Thyroid gland (tissue), 4 donors: ENCODE measurements around the gene PACSIN1. TPM values are rescaled to one million over a fixed set of nuclear protein-coding genes. Genes with fewer than 3 reads are reported as not detected.

Experiments
- DNase-seq, 2 donors: peaks; one replicate each; pipeline ENCODE4 v3.0.0-alpha.2; 2019
- H3K27ac ChIP-seq, 3 donors: fragments of 200-600 bp; sonication (generic); 1 replicate in 2 of 3; 2 replicates in 1 of 3; pipeline ENCODE4 v1.5.1; 2016 to 2019; ENCODE audit warnings: mild to moderate bottlenecking in 1 of 3, moderate library complexity in 1 of 3
- H3K27me3 ChIP-seq: fragments of 200-600 bp; sonication (generic); one replicate; pipeline ENCODE4 v1.5.1; 2019
- H3K36me3 ChIP-seq, 2 donors: fragments of 200-600 bp; sonication (generic); one replicate each; pipeline ENCODE4 v1.5.1; 2016 to 2019
- H3K4me1 ChIP-seq, 2 donors: fragments of 200-600 bp; sonication (generic); one replicate each; pipeline ENCODE4 v1.5.1; 2017 to 2019
- H3K4me3 ChIP-seq, 3 donors: fragments of 200-600 bp; sonication (generic); replicated peaks in 1 of 3; 1 replicate in 2 of 3; 2 replicates in 1 of 3; pipeline ENCODE4 v1.5.1; 2016; ENCODE audit warnings: mild to moderate bottlenecking in 1 of 3
- H3K9me3 ChIP-seq: fragments of 200-600 bp; sonication (generic); one replicate; pipeline ENCODE4 v1.5.1; 2017
- POLR2A ChIP-seq, 2 donors: fragments of 450-650 bp; IDR thresholded peaks; one replicate each; pipeline ENCODE4 v1.6.1; 2017; ENCODE audit warnings: antibody characterized with exemption in 2 of 2, mild to moderate bottlenecking in 2 of 2, moderate library complexity in 1 of 2
- WGBS, 2 donors: methylation state at CpG; one replicate each; pipeline ENCODE4 v1.1.5; 2017; 5-methylcytosine and 5-hydroxymethylcytosine counted together
- intact Hi-C: fragments of 100-400 bp; cut with DNase I; formaldehyde crosslinking; loops from one replicate; pipeline ENCODE4 v1.15.1; 2023
- total RNA-seq, 4 donors: library from RNA; depleted of rRNA; stranded (reverse); fragments of >200 nt; gene quantifications; one replicate each; pipeline ENCODE4 v1.2.3, GENCODE V29; 2016
- TF ChIP-seq, protein P1 (sequence below), 6 experiments: fragments of 200-600 bp in 3 of 6; fragments of 450-650 bp in 3 of 6; sonication (generic) in 3 of 6; IDR thresholded peaks; one replicate each; pipeline ENCODE4 v1.5.1; 2016 to 2019; ENCODE audit warnings: antibody characterized with exemption in 6 of 6, mild to moderate bottlenecking in 2 of 6, inconsistent platforms in 1 of 6, moderate library complexity in 1 of 6

The PACSIN1 gene
- total RNA-seq, 4 donors from 2014 or later: 0.11 TPM; not detected in 3

DNA sequence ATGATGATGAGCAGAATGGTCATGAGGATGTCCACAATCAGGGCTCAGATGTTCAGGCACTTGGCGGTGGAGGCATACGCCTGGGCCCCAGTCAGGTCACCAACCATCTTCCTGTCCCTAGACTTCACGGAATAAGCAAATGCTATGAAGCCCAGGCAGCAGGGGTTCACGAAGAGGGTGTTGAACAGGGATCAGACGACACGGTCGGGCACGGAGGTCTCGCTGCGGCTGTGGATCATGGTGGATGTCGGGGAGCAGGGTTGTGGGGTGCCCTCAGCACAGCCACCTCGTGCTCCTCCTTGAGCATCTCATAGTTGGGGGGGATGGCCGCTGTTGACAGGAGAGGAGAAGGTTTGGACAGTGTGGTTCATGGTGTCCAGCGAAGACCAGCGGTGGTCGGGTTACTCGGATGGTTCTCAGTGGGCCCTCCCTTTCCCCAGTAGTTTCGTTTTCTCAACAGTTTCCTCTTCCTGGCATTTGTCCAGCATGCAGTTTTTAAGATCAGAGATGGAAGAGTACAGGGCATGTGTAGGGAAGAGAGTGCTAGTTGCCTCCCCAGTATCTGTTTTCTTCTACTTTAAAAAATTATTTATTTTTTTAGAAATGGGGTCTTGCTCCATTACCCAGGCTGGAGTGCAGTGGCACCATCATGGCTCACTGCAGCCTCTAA, 110.5 kb downstream of the PACSIN1 start:
- intact Hi-C loops: no loop called here
- TF ChIP-seq, protein P1, sequence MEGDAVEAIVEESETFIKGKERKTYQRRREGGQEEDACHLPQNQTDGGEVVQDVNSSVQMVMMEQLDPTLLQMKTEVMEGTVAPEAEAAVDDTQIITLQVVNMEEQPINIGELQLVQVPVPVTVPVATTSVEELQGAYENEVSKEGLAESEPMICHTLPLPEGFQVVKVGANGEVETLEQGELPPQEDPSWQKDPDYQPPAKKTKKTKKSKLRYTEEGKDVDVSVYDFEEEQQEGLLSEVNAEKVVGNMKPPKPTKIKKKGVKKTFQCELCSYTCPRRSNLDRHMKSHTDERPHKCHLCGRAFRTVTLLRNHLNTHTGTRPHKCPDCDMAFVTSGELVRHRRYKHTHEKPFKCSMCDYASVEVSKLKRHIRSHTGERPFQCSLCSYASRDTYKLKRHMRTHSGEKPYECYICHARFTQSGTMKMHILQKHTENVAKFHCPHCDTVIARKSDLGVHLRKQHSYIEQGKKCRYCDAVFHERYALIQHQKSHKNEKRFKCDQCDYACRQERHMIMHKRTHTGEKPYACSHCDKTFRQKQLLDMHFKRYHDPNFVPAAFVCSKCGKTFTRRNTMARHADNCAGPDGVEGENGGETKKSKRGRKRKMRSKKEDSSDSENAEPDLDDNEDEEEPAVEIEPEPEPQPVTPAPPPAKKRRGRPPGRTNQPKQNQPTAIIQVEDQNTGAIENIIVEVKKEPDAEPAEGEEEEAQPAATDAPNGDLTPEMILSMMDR (IDR thresholded peaks at IDR 0.05): no peak
- TF ChIP-seq POLR2A (IDR thresholded peaks at IDR 0.05): no peak

DNA sequence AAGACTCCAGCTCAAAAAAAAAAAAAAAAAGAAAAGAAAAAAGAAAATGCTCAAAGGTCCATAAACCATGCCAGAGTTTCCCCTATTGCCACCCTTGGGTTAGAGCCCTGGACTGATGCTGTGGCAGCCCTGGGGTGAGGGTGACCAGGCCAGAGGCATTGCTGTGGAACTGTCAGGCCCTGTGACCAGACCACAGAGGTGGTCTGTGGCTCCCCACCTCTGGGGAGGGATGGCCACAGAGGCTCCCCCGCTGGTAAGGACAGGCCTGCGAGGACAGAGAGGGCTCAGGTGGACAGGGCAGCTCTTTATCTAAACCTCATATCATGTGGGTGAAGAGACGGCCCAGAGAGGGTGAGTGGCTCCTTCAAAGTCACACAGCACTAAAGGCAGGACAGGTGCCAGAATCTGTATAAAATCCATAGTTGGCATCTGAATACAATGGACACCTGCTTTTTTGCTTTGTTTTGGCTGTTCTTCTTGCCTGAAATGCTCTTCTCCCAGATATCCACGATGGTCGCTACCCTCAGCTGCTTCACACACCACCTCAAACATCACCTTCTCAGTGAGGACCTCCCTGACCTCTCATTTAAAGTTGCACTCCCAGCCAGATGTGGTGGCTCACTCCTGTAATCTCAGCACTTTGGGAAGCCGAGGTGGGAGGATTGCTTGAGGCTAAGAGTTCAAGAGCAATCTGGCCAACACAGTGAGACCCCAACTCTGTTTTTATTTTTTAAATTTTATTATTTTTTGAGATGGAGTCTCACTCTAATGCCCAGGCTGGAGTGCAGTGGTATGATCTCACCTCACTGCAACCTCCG, 112.8 kb downstream of the PACSIN1 start:
- no peak overlapping the region for H3K27ac ChIP-seq
- no peak for DNase-seq
- no peaks in the 10 kb centered on the region for H3K4me1 ChIP-seq
- H3K9me3 ChIP-seq: no peaks in the 10 kb centered on the region
- WGBS, 2 donors: 89 to 95% methylated on average over 5 to 7 of the region's 7 CpGs
- TF ChIP-seq POLR2A (IDR thresholded peaks at IDR 0.05): no peak
- TF ChIP-seq, protein P1 (IDR thresholded peaks at IDR 0.05): no peak
- H3K36me3 ChIP-seq: no peaks in the 10 kb centered on the region
- no peak overlapping the region for H3K4me3 ChIP-seq
- intact Hi-C loops: no loop called here
- no peaks in the 10 kb centered on the region for H3K27me3 ChIP-seq

More for the DNA sequence above, 110.5 kb downstream of the PACSIN1 start:
- Histone ChIP-seq H3K9me3 (no peaks in the 10 kb centered on the region), H3K27ac (no peak overlapping the region), H3K4me1 (no peaks in the 10 kb centered on the region), H3K36me3 (no peaks in the 10 kb centered on the region), H3K27me3 (no peaks in the 10 kb centered on the region), H3K4me3 (no peak overlapping the region)
- 75 to 85% methylated on average over 18 of the region's 18 CpGs for WGBS, 2 donors
- no peak for DNase-seq

DNA sequence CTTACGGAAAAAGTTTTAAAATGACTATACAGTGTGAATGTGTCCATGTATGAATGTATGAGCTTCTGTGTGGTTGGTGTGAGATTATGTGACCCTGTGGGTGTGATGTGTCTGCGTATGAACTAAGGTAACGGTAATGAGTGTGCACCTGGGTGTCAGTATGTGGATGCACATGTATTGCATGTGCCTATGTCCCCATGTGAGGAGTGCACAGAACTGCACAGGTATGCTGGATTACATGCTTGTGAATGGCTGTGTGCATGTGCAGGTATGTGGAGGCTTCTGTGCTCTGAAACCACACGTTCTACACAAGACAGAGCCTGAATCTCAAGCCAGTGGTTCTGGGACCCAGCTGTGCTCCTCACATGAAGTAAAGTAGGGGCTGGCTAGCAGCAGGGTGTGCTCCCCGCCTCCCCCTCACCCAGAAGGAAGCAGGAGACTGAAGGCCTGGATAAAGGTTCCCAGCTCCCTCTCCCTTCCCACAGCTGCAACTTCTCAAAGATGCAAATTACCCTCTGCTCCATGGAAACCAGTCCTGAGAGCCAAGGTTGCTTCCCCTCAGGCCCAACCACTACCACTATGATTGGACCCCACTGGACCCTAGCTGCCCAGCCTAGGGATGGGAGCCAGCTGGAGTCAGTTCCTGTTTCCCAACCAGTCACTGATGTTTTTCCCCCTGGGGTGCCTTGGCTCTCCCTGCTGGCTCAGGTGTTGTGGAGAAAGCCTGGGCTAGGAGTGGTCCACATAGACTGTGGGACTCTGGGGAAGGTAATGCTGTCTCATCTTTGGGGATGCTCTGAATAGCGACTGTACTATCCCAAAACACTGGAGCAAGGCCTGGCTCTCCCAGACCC, 115.1 kb downstream of the PACSIN1 start:
- Histone ChIP-seq H3K36me3 (no peaks in the 10 kb centered on the region), H3K27me3 (no peaks in the 10 kb centered on the region), H3K9me3 (no peaks in the 10 kb centered on the region), H3K4me3 (no peak overlapping the region), H3K4me1 (no peaks in the 10 kb centered on the region), H3K27ac (no peak overlapping the region)
- 85 to 90% methylated on average over 5 of the region's 6 CpGs for WGBS, 2 donors
- TF ChIP-seq POLR2A (IDR thresholded peaks at IDR 0.05): no peak
- TF ChIP-seq, protein P1 (IDR thresholded peaks at IDR 0.05): no peak
- DNase-seq: no peak
- intact Hi-C loops: no loop called here

DNA sequence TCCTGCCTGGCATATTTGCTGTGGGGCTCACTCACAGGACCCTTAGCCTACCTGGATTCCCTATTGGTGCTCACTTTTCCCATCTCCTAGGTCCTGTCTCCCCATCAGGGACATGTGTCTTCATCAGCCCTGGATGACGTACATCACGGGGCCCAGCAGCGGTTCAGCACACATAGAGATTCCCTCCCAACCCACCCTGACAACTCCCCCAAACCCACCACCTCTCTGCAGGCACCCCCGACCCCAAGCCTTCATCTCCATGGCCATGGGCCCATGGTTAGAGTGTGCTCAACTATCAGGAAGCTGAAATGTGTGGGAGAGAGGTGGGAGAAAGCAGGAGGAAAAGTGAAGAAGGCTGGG, 115.7 kb downstream of the PACSIN1 start:
- WGBS, 2 donors: 93 to 94% methylated on average over 4 of the region's 4 CpGs
- Histone ChIP-seq H3K27me3 (no peaks in the 10 kb centered on the region), H3K27ac (no peak overlapping the region), H3K9me3 (no peaks in the 10 kb centered on the region), H3K4me1 (peaks cover 0 to 6% of the 10 kb centered on the region in 2 donors), H3K4me3 (no peak overlapping the region), H3K36me3 (no peaks in the 10 kb centered on the region)
- TF ChIP-seq, protein P1 (IDR thresholded peaks at IDR 0.05): no peak
- no peak for TF ChIP-seq POLR2A (IDR thresholded peaks at IDR 0.05)
- intact Hi-C loops: no loop called here
- DNase-seq: no peak
